Omental fat pad (tissue), 4 donors: ENCODE data around the gene ZPR1. TPM values are rescaled to one million over a fixed set of nuclear protein-coding genes. Genes with fewer than 3 reads are reported as not detected.

ENCODE experiments used
- ATAC-seq: fragments of 150-250 bp; one replicate; pipeline ENCODE4 v1.9.1; 2016; ENCODE audit warnings: mild to moderate bottlenecking, moderate library complexity; ENCODE audit not compliant: low FRiP score
- DNase-seq: peaks from one replicate; pipeline ENCODE4 v3.0.0-alpha.2; 2019; ENCODE audit warnings: low spot score
- CTCF ChIP-seq, 3 donors: fragments of 450-650 bp; IDR thresholded peaks; one replicate each; pipeline ENCODE4 v1.5.1; 2016 to 2017; ENCODE audit warnings: antibody characterized with exemption in 3 of 3, mild to moderate bottlenecking in 3 of 3, moderate library complexity in 2 of 3
- total RNA-seq, 4 donors: library from RNA; depleted of rRNA; stranded (reverse); fragments of >200 nt; gene quantifications; one replicate each; pipeline ENCODE4 v1.1.0, GENCODE V29; 2016

ZPR1 gene
- total RNA-seq, 4 donors from 2014 or later, result 23.5 to 83.9 (median 54.6) TPM

- peak; percentile 72 for DNase-seq
- ATAC-seq, result peak; percentile 39
- peak in 1 of 3 donors; percentile 31 for TF ChIP-seq CTCF (IDR thresholded peaks at IDR 0.05)
These were observed 3.4 kb upstream of the ZPR1 start for GRCh38 chr11:116791002-116791812.

- ATAC-seq (no peak), DNase-seq (no peak)
- no peak for TF ChIP-seq CTCF (IDR thresholded peaks at IDR 0.05)
These were observed 2.6 kb upstream of the ZPR1 start for GRCh38 chr11:116790167-116791001.

DNA sequence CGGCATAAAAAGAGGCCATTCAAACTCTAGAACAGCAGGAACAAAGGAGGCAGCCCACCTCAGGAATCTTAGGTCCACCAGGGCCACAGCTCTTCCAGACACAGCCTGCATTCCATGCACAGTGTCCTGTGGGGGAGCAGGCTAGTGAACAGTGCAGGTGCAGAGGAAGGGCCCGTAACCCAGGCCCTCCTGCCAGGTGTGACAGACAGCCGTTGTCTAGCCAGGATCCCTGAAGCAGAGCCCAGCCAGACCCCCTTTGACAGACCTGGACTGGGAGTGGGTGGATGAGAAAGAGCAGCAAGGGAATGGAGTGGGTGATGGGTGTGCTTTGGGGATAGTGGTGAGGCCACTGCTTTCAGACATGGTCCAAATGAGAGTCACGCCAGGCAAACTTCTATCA is 1.2 kb upstream of the ZPR1 start:
- no peak for DNase-seq
- no peak for TF ChIP-seq CTCF (IDR thresholded peaks at IDR 0.05)
- no peak for ATAC-seq

DNA sequence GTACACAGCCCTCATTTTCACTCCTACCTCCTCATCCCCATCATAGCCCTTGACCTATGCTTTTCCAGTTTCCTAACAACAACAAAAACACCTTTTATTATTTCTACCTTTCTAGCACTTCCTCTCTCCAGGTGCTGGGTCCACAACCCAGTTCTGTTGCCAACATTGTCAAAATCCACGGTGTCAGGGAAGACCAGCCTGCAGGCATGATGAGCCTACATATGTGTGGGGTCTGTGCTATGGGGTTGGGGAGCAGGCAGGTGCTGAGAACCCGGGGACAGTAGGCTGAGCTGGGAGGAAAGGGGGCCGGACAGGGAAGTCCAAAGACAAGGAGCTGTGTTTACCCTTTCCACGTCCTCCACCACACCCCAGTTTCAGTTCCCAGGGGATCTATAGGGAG is 711 bp upstream of the ZPR1 start:
- no peak for DNase-seq
- TF ChIP-seq CTCF (IDR thresholded peaks at IDR 0.05), result no peak
- ATAC-seq, result no peak

DNA sequence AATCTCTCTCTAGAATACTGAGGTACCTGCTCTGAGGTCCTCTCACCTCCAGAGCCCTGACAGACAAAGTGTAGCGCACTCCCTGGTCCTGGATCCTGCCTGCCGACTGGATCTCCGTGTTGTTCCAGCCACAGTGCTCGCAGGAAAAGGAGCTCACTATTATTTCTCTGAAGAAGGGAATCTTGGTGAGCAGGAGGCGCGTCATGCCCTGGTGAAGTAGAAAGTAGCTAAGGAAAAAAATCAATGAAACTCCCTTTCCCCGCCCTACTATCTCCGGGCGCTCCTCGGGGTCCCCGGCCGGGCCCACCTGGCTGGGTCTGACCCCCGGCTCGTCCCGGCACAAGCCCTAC is 412 bp downstream of the ZPR1 start:
- ATAC-seq (peak; percentile 10), DNase-seq (no peak)
- no peak for TF ChIP-seq CTCF (IDR thresholded peaks at IDR 0.05)

- DNase-seq (no peak), ATAC-seq (no peak)
- no peak for TF ChIP-seq CTCF (IDR thresholded peaks at IDR 0.05)
These were observed 857 bp downstream of the ZPR1 start for GRCh38 chr11:116786966-116787365.
